Colonic mucosa (tissue), 4 donors: Measurements from ENCODE around the gene DMD. TPM values are rescaled to one million over a fixed set of nuclear protein-coding genes. Genes with fewer than 3 reads are reported as not detected.

Experiments used
- DNase-seq: peaks from one replicate; pipeline ENCODE4 v3.0.0-alpha.2; 2020
- H3K27ac ChIP-seq: fragments of 200-600 bp; one replicate; pipeline ENCODE4 v1.8.0; 2021
- H3K27me3 ChIP-seq: fragments of 200-600 bp; one replicate; pipeline ENCODE4 v1.8.0; 2021
- H3K36me3 ChIP-seq: fragments of 200-600 bp; one replicate; pipeline ENCODE4 v1.8.0; 2021
- H3K4me1 ChIP-seq: fragments of 200-600 bp; one replicate; pipeline ENCODE4 v1.8.0; 2021; ENCODE audit warnings: mild to moderate bottlenecking
- H3K4me3 ChIP-seq: fragments of 200-600 bp; one replicate; pipeline ENCODE4 v1.8.0; 2021
- H3K9ac ChIP-seq, 2 donors: one replicate each; pipeline ENCODE4 v1.7.0; 2013; ENCODE audit warnings: control low read depth in 2 of 2, low read depth in 2 of 2, low read length in 2 of 2
- H3K9me3 ChIP-seq: fragments of 200-600 bp; one replicate; pipeline ENCODE4 v1.8.0; 2021
- intact Hi-C: fragments of 100-400 bp; cut with DNase I; formaldehyde crosslinking; loops from one replicate; pipeline ENCODE4 v1.14.1; 2022
- microRNA-seq: library from miRNA; unstranded; fragments of <30 nt; microRNA quantifications from one replicate; pipeline ENCODE4, GENCODE V29; 2019
- total RNA-seq, 2 donors: library from RNA; stranded (reverse); fragmentation: NEBNext Ultra II Directional in 1 of 2; extraction: Animal tissue kit (Norgen Biotek cat#: 25700) in 1 of 2; gene quantifications; one replicate each; pipeline ENCODE4 v1.2.1, GENCODE V29; 2021
- TF ChIP-seq, protein P1 (sequence below): fragments of 200-600 bp; IDR thresholded peaks from one replicate; pipeline ENCODE4 v1.8.0; 2022; ENCODE audit warnings: antibody characterized with exemption, mild to moderate bottlenecking
- donor health status: healthy.
- donor health status: DM: no; HTN: no; CAD: no.
- donor health status: DM: no; HTN: no; CAD: no.

DMD gene
- total RNA-seq, 2 donors from 2014 or later, result 7.3 to 24.5 TPM

DNA sequence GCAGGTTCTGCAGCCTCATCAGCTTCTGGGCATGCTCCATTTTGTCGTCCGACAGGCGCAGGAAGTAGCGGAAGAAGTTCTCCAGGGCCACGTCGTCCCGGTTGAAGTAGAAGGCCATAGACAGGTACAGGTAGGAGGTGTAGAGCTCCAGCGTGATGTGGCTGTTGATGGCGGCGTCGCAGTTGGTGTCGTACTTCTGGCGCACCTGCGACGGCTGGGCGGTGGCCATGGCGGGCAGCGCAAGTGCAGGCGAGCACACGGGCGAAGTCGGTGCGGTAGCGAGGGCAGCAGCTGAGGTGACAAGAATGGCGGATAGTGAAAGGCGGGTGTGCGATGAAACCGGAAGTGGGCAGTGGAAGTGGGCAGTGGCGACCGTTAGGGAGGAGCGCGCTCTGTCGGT lies 2139.6 kb downstream of the DMD start, which contains the start of gene FTHL17:
Gene FTHL17, minus strand, starts transcription at position 317 of the 400 bp plus-strand sequence. Its CDS starts 88 bp downstream, at position 229.
- no peak for DNase-seq

DNA sequence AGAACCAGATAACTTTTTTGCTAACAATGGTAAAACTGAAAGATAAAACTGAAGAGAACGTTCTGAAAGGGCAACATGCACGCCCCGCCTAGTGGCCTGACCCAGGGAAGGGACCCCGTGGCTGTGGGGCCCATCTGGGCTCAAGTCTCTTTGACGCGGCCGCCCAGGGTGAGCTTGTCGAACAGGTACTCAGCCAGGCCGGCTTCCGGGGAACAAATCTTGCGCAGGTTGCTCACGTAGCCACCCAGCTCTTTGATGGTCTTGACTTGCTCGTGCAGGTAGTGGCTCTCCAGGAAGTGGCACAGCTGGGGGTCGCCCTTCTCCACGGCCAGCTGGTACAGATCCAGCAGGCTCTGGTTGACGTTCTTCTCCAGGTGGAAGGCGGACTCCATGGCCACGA lies 2140.1 kb downstream of the DMD start:
- Histone ChIP-seq H3K9me3 (no peaks in the 10 kb centered on the region), H3K4me1 (no peaks in the 10 kb centered on the region), H3K27ac (no peak overlapping the region), H3K9ac (no peak overlapping the region), H3K27me3 (no peaks in the 10 kb centered on the region), H3K4me3 (no peak overlapping the region), H3K36me3 (no peaks in the 10 kb centered on the region)
- TF ChIP-seq, protein P1, sequence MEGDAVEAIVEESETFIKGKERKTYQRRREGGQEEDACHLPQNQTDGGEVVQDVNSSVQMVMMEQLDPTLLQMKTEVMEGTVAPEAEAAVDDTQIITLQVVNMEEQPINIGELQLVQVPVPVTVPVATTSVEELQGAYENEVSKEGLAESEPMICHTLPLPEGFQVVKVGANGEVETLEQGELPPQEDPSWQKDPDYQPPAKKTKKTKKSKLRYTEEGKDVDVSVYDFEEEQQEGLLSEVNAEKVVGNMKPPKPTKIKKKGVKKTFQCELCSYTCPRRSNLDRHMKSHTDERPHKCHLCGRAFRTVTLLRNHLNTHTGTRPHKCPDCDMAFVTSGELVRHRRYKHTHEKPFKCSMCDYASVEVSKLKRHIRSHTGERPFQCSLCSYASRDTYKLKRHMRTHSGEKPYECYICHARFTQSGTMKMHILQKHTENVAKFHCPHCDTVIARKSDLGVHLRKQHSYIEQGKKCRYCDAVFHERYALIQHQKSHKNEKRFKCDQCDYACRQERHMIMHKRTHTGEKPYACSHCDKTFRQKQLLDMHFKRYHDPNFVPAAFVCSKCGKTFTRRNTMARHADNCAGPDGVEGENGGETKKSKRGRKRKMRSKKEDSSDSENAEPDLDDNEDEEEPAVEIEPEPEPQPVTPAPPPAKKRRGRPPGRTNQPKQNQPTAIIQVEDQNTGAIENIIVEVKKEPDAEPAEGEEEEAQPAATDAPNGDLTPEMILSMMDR, result no peak
- intact Hi-C loops, result loop anchor here (5.0 kb wide), 1 partner anchor 36 kb away; no protein-coding TSS in a partner anchor
- DNase-seq, result no peak

More for the DNA sequence above, 2139.6 kb downstream of the DMD start, which contains the start of gene FTHL17:
- no peaks in the 10 kb centered on the region for H3K9me3 ChIP-seq
- H3K4me3 ChIP-seq, result no peak within 1 kb of the TSS
- no peaks in the 10 kb centered on the region for H3K36me3 ChIP-seq
- H3K9ac ChIP-seq, result no peak within 1 kb of the TSS
- intact Hi-C loops, result loop anchor here (5.0 kb wide), 1 partner anchor 36 kb away; no protein-coding TSS in a partner anchor
- H3K4me1 ChIP-seq, result no peaks in the 10 kb centered on the region
- no peak within 1 kb of the TSS for H3K27ac ChIP-seq
- no peaks in the 10 kb centered on the region for H3K27me3 ChIP-seq
- TF ChIP-seq, protein P1, result no peak

DNA sequence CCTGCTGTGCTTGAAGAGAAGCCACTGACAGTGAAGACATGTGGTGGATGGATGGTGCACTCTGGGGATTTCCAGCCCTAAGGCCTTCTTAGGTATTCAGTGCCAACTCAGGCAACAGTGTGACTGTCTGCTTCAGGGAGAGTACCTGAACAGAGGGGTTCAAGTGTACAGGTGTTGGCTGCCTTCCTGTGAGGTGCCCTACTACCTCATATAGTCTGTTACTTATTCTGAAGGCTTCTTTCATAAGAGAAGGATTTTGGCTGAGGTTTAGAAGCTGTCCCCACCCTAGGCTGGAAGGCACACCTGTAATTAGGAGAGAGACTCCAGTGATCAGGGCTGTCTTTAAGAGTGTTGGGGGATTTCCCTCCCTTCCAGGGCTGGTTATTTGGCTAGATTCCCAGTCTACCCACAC lies 2141.3 kb downstream of the DMD start:
- H3K4me3 ChIP-seq, result no peak overlapping the region
- H3K4me1 ChIP-seq, result no peaks in the 10 kb centered on the region
- H3K9me3 ChIP-seq, result no peaks in the 10 kb centered on the region
- TF ChIP-seq, protein P1, result no peak
- intact Hi-C loops, result loop anchor here (5.0 kb wide), 1 partner anchor 37 kb away; no protein-coding TSS in a partner anchor
- no peak for DNase-seq
- no peak overlapping the region for H3K9ac ChIP-seq
- H3K27me3 ChIP-seq, result no peaks in the 10 kb centered on the region
- H3K36me3 ChIP-seq, result no peaks in the 10 kb centered on the region
- no peak overlapping the region for H3K27ac ChIP-seq

Small RNAs within 50 kb of the gene (microRNA-seq; reads per million reads assigned to microRNA genes)
- gene MIR3915 (not detected), gene MIR548F5 (not detected)
